ENCODE results near the gene GPATCH1.
"Not testable (repeated sequence)": the region's sequence is repeated elsewhere in the genome, so short reads cannot be mapped to it uniquely, and the experiment has no call there.

Gene GPATCH1

DNA sequence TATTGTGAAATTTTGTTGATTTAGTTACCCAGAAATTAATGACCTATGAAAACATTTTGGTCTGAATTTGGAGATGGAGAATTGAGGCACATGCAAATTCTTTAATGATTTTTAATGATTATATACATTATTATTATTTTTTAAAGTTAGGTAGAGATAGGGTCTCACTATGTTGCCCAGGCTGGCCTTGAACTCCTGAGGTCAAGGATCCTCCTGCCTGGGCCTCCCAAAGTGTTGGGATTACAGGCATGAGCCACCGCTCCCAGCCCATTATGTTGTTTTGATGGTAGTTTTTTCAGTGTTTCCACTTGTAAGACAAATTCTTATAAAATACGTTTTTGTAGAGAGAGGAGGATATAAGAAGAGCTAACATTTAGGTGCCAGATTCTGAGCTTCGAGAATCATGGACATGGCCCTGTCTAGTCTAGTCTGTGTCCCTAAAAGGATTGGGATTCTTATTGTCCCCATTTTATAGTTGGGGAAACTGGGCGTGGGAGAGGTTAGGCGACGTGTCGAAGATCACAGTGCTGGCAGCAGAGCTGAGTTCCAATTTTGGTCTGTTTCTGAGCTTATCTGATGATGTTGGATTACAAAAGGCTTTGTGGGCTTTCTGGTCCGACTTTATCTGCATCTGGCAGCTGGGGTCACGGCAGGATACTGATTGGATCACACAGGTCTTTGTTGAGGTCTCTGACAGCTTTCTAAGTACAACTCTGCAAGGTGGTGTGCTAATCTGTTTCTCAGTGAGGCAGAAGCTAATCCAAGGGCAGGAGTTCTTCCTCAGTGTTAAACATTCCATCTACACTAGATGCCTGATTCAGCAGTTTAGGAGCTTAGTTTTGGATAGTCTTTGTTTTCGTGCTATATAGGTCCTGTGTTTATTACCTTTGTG lies 43.5 kb downstream of the GPATCH1 start:
- Histone ChIP-seq H3K4me2 (ENCODE audit: insufficient read depth, low read length) (no peak overlapping the region), H4K20me1 (ENCODE audit: insufficient read depth, low read length) (no peaks in the 10 kb centered on the region), H3K4me3 (ENCODE audit: low read depth in 1 of 2, low read length in 2 of 2) (no peak overlapping the region), H3K9ac (ENCODE audit: low read depth, low read length) (no peak overlapping the region), H3K4me1 (ENCODE audit: insufficient read depth, low read length) (no peaks in the 10 kb centered on the region), H3K27me3 (ENCODE audit: insufficient read depth, low read length, poor library complexity) (no peaks in the 10 kb centered on the region), H3K79me2 (ENCODE audit: insufficient read depth, low read length) (no peaks in the 10 kb centered on the region), H3K36me3 (ENCODE audit: insufficient read depth, low read length) (peaks cover 35% of the 10 kb centered on the region), H3K27ac (ENCODE audit: low read length) (no peak overlapping the region), H3K9me3 (ENCODE audit: insufficient read depth, low read length, severe bottlenecking) (no peaks in the 10 kb centered on the region), H2AFZ (ENCODE audit: low read depth, low read length) (no peak overlapping the region)
- ATAC-seq (ENCODE audit: insufficient read depth, low read depth) (no peak), DNase-seq (no peak)
- TF ChIP-seq, protein P1, sequence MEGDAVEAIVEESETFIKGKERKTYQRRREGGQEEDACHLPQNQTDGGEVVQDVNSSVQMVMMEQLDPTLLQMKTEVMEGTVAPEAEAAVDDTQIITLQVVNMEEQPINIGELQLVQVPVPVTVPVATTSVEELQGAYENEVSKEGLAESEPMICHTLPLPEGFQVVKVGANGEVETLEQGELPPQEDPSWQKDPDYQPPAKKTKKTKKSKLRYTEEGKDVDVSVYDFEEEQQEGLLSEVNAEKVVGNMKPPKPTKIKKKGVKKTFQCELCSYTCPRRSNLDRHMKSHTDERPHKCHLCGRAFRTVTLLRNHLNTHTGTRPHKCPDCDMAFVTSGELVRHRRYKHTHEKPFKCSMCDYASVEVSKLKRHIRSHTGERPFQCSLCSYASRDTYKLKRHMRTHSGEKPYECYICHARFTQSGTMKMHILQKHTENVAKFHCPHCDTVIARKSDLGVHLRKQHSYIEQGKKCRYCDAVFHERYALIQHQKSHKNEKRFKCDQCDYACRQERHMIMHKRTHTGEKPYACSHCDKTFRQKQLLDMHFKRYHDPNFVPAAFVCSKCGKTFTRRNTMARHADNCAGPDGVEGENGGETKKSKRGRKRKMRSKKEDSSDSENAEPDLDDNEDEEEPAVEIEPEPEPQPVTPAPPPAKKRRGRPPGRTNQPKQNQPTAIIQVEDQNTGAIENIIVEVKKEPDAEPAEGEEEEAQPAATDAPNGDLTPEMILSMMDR (IDR thresholded peaks at IDR 0.05; ENCODE audit: borderline replicate concordance, extremely low read depth, low read length, poor library complexity, severe bottlenecking) = no peak
- no peak for TF ChIP-seq EZH2 (IDR thresholded peaks at IDR 0.05; ENCODE audit: borderline replicate concordance, low read depth, low read length, severe bottlenecking)

DNA sequence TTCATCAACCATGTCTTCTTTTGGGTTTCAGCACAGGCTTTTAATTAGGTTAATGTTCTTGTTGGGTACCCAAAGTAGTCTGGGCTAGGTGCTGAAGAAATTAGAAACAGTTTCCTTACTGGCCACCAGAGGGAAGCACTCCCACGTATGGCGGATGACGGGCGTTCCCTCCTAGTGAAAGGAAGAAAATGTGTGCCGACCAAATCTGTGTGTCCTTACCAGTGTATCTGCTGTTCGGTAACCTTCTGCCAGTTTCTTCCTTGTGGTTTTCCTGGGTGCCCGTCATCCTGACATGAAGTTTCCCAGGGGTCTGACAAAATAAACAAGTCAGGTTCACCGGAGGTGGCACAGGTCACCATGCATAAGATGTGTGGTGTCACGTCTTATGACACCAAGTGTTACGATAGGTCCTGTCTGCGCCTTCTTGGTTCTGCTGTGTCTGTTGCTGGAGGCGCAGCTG lies 45.0 kb downstream of the GPATCH1 start:
- peak; percentile 88 for ATAC-seq (ENCODE audit: insufficient read depth, low read depth)
- no peak overlapping the region for H2AFZ ChIP-seq (ENCODE audit: low read depth, low read length)

DNA sequence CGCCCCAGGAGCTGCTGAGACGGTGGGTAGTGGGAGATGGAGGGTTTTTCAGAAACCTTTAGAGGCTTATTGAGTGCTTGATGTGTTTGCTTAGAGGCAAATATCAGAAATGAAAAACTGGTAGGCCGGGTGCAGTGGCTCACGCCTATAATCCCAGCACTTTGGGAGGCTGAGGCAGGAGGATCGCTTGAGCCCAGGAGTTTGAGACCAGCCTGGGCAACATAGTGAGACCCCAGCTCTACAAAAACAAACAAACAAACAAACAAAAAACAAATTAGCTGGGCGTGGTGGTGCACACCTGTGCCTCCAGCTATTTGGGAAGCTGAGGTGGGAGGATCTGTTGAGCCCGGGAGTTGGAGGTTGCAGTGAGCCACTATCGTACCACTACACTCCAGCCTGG lies 45.7 kb downstream of the GPATCH1 start:
- not testable (repeated sequence) for H4K20me1 ChIP-seq (ENCODE audit: insufficient read depth, low read length); H3K27me3 ChIP-seq (ENCODE audit: insufficient read depth, low read length, poor library complexity); DNase-seq; H3K27ac ChIP-seq (ENCODE audit: low read length); H3K4me3 ChIP-seq (ENCODE audit: low read depth in 1 of 2, low read length in 2 of 2); H3K79me2 ChIP-seq (ENCODE audit: insufficient read depth, low read length); H3K4me1 ChIP-seq (ENCODE audit: insufficient read depth, low read length); H3K9ac ChIP-seq (ENCODE audit: low read depth, low read length); H2AFZ ChIP-seq (ENCODE audit: low read depth, low read length); H3K4me2 ChIP-seq (ENCODE audit: insufficient read depth, low read length); H3K9me3 ChIP-seq (ENCODE audit: insufficient read depth, low read length, severe bottlenecking); ATAC-seq (ENCODE audit: insufficient read depth, low read depth)
- peaks cover 44% of the 10 kb centered on the region for H3K36me3 ChIP-seq (ENCODE audit: insufficient read depth, low read length)

More for the DNA sequence above, 45.0 kb downstream of the GPATCH1 start:
- Histone ChIP-seq H3K36me3 (ENCODE audit: insufficient read depth, low read length) (peaks cover 44% of the 10 kb centered on the region), H3K27me3 (ENCODE audit: insufficient read depth, low read length, poor library complexity) (no peaks in the 10 kb centered on the region), H4K20me1 (ENCODE audit: insufficient read depth, low read length) (no peaks in the 10 kb centered on the region), H3K4me3 (ENCODE audit: low read depth in 1 of 2, low read length in 2 of 2) (no peak overlapping the region), H3K9me3 (ENCODE audit: insufficient read depth, low read length, severe bottlenecking) (no peaks in the 10 kb centered on the region), H3K27ac (ENCODE audit: low read length) (no peak overlapping the region), H3K9ac (ENCODE audit: low read depth, low read length) (no peak overlapping the region), H3K4me2 (ENCODE audit: insufficient read depth, low read length) (no peak overlapping the region), H3K4me1 (ENCODE audit: insufficient read depth, low read length) (no peaks in the 10 kb centered on the region), H3K79me2 (ENCODE audit: insufficient read depth, low read length) (no peaks in the 10 kb centered on the region)
- DNase-seq = peak; percentile 59
- TF ChIP-seq EZH2 (IDR thresholded peaks at IDR 0.05; ENCODE audit: borderline replicate concordance, low read depth, low read length, severe bottlenecking) = no peak
- TF ChIP-seq, protein P1 (IDR thresholded peaks at IDR 0.05; ENCODE audit: borderline replicate concordance, extremely low read depth, low read length, poor library complexity, severe bottlenecking) = peak; percentile 80

DNA sequence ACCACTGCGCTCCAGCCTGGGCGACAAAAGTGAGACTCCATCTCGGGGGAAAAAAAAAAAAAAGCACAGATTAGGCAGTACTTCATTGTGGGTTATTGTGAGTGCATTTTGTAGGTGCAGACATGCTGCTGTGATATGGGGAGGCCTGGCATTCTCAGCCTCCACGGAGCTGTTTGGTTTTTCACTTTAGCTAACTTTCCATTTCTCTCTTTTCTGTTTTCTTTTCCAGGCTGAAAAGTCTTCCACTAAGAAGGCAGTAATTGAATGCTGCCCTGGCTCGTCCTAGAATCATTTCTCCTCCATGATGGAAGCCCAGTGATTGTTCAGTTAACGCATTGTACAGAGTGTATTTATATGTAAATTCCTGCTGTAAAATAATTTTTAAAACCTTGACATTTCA lies 48.9 kb downstream of the GPATCH1 start:
- Histone ChIP-seq H3K9ac (ENCODE audit: low read depth, low read length) (no peak overlapping the region), H3K4me1 (ENCODE audit: insufficient read depth, low read length) (no peaks in the 10 kb centered on the region), H3K36me3 (ENCODE audit: insufficient read depth, low read length) (peaks cover 34% of the 10 kb centered on the region), H3K9me3 (ENCODE audit: insufficient read depth, low read length, severe bottlenecking) (no peaks in the 10 kb centered on the region), H4K20me1 (ENCODE audit: insufficient read depth, low read length) (no peaks in the 10 kb centered on the region), H3K4me2 (ENCODE audit: insufficient read depth, low read length) (no peak overlapping the region), H3K79me2 (ENCODE audit: insufficient read depth, low read length) (no peaks in the 10 kb centered on the region), H3K27me3 (ENCODE audit: insufficient read depth, low read length, poor library complexity) (no peaks in the 10 kb centered on the region), H3K27ac (ENCODE audit: low read length) (no peak overlapping the region), H2AFZ (ENCODE audit: low read depth, low read length) (no peak overlapping the region), H3K4me3 (ENCODE audit: low read depth in 1 of 2, low read length in 2 of 2) (no peak overlapping the region)
- DNase-seq (no peak), ATAC-seq (ENCODE audit: insufficient read depth, low read depth) (no peak)
- TF ChIP-seq, protein P1 (IDR thresholded peaks at IDR 0.05; ENCODE audit: borderline replicate concordance, extremely low read depth, low read length, poor library complexity, severe bottlenecking) = no peak
